ENCODE results near the gene TIGD7.
A peak's percentile ranks its signal among the peaks of the same experiment; 100 is the strongest.
"Not testable (repeated sequence)": the region's sequence is repeated elsewhere in the genome, so short reads cannot be mapped to it uniquely, and the experiment has no call there.

The TIGD7 gene

GRCh38 chr16:3282730-3283542 lies 22.3 kb downstream of the TIGD7 start, which contains the start of gene ZNF263:
ZNF263 (plus strand) TSS chr16:3283491; CDS start chr16:3283819, 328 bp downstream.
- H3K4me3 ChIP-seq (ENCODE audit: low read depth, low read length): peak within 1 kb of the TSS; percentile 98
- TF ChIP-seq CTCF (IDR thresholded peaks at IDR 0.05; ENCODE audit: low read depth, low read length): no peak

- peak overlapping the region; percentile 98 for H3K4me3 ChIP-seq (ENCODE audit: low read depth, low read length)
- TF ChIP-seq CTCF (IDR thresholded peaks at IDR 0.05; ENCODE audit: low read depth, low read length): no peak
Measured at GRCh38 chr16:3282103-3282729, 23.0 kb downstream of the TIGD7 start.

GRCh38 chr16:3281222-3281820 lies 23.9 kb downstream of the TIGD7 start:
- no peak overlapping the region for H3K4me3 ChIP-seq (ENCODE audit: low read depth, low read length)
- no peak for TF ChIP-seq CTCF (IDR thresholded peaks at IDR 0.05; ENCODE audit: low read depth, low read length)

- no peak overlapping the region for H3K4me3 ChIP-seq (ENCODE audit: low read depth, low read length)
- TF ChIP-seq CTCF (IDR thresholded peaks at IDR 0.05; ENCODE audit: low read depth, low read length): no peak
Measured at GRCh38 chr16:3276679-3277078, 28.6 kb downstream of the TIGD7 start.

GRCh38 chr16:3274947-3275346 lies 30.3 kb downstream of the TIGD7 start:
- TF ChIP-seq CTCF (IDR thresholded peaks at IDR 0.05; ENCODE audit: low read depth, low read length): no peak

GRCh38 chr16:3274490-3274889 lies 30.7 kb downstream of the TIGD7 start:
- H3K4me3 ChIP-seq (ENCODE audit: low read depth, low read length): no peak overlapping the region
- no peak for TF ChIP-seq CTCF (IDR thresholded peaks at IDR 0.05; ENCODE audit: low read depth, low read length)

More at GRCh38 chr16:3274947-3275346, 30.3 kb downstream of the TIGD7 start:
- no peak overlapping the region for H3K4me3 ChIP-seq (ENCODE audit: low read depth, low read length)

- H3K4me3 ChIP-seq (ENCODE audit: low read depth, low read length): not testable (repeated sequence)
Measured at GRCh38 chr16:3271281-3271680, 33.9 kb downstream of the TIGD7 start.

- H3K4me3 ChIP-seq (ENCODE audit: low read depth, low read length): not testable (repeated sequence)
Measured at GRCh38 chr16:3270718-3271117, 34.5 kb downstream of the TIGD7 start.

Data from WI38 (cell line).